ENCODE data around the gene THAP12. TPM values are rescaled to one million over a fixed set of nuclear protein-coding genes. Genes with fewer than 3 reads are reported as not detected.
A peak's percentile ranks its signal among the peaks of the same experiment; 100 is the strongest.

THAP12 gene
- total and polyA plus RNA-seq, 11 donors: 9.5 to 29.3 (median 17.9) TPM

GRCh38 chr11:76380159-76380976, 564 bp downstream of the THAP12 start:
- intact Hi-C loops (cut with DNase I): loop anchor here in 7 of 10 donors (2.0 to 5.0 kb wide), 3 partner anchors 62 to 173 kb away; partner anchors contain the start of genes EMSY (in 2 of the 7) and WNT11 (in 2 of the 7)
- Histone ChIP-seq H3K27me3 (no peaks in the 10 kb centered on the region), H3K27ac (peak overlapping the region; percentile 82 to 92 (median 87)), H3K4me1 (peaks cover 0 to 58% (median 32%) of the 10 kb centered on the region in 12 donors), H3K36me3 (peaks cover 0 to 6% (median 0%) of the 10 kb centered on the region in 9 donors), H3K9me3 (no peaks in the 10 kb centered on the region), H3K4me3 (peak overlapping the region; percentile 72 to 99 (median 93))
- peak in 4 of 5 donors; percentile 29 to 45 (median 42) for DNase-seq
- WGBS, 4 donors: 0 to 1% (median 0%) methylated on average over 19 to 85 of the region's 85 CpGs
- ATAC-seq: peak in 1 of 4 donors; percentile 6
- TF ChIP-seq, protein P1, sequence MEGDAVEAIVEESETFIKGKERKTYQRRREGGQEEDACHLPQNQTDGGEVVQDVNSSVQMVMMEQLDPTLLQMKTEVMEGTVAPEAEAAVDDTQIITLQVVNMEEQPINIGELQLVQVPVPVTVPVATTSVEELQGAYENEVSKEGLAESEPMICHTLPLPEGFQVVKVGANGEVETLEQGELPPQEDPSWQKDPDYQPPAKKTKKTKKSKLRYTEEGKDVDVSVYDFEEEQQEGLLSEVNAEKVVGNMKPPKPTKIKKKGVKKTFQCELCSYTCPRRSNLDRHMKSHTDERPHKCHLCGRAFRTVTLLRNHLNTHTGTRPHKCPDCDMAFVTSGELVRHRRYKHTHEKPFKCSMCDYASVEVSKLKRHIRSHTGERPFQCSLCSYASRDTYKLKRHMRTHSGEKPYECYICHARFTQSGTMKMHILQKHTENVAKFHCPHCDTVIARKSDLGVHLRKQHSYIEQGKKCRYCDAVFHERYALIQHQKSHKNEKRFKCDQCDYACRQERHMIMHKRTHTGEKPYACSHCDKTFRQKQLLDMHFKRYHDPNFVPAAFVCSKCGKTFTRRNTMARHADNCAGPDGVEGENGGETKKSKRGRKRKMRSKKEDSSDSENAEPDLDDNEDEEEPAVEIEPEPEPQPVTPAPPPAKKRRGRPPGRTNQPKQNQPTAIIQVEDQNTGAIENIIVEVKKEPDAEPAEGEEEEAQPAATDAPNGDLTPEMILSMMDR (IDR thresholded peaks at IDR 0.05): no peak
- no peak for TF ChIP-seq POLR2A (IDR thresholded peaks at IDR 0.05)

- no peaks in the 10 kb centered on the region for H3K27me3 ChIP-seq
- H3K27ac ChIP-seq: peak overlapping the region in 6 of 12 donors; percentile 86 to 92 (median 89)
- H3K36me3 ChIP-seq: peaks cover 0 to 4% (median 0%) of the 10 kb centered on the region in 9 donors
- 30 to 41% (median 34%) methylated on average over 6 of the region's 6 CpGs for WGBS, 4 donors
- DNase-seq (no peak), ATAC-seq (no peak)
- TF ChIP-seq POLR2A (IDR thresholded peaks at IDR 0.05): no peak
- TF ChIP-seq, protein P1 (IDR thresholded peaks at IDR 0.05): no peak
- peaks cover 0 to 58% (median 34%) of the 10 kb centered on the region in 12 donors for H3K4me1 ChIP-seq
- H3K9me3 ChIP-seq: no peaks in the 10 kb centered on the region
- H3K4me3 ChIP-seq: peak overlapping the region; percentile 72 to 99 (median 93)
- intact Hi-C loops (cut with DNase I): loop anchor here in 7 of 10 donors (2.0 to 5.0 kb wide), 3 partner anchors 63 to 172 kb away; partner anchors contain the start of genes EMSY (in 2 of the 7) and WNT11 (in 2 of the 7)
Measured at GRCh38 chr11:76379807-76380158, 1.1 kb downstream of the THAP12 start.

- H3K27ac ChIP-seq: no peak overlapping the region
- ATAC-seq: no peak
- WGBS, 4 donors: 88 to 90% (median 89%) methylated on average over 7 of the region's 7 CpGs
- intact Hi-C loops (cut with DNase I): no loop called here
- no peaks in the 10 kb centered on the region for H3K9me3 ChIP-seq
- H3K36me3 ChIP-seq: no peaks in the 10 kb centered on the region
- peaks cover 0 to 46% (median 23%) of the 10 kb centered on the region in 12 donors for H3K4me1 ChIP-seq
- no peaks in the 10 kb centered on the region for H3K27me3 ChIP-seq
- no peak for DNase-seq
- H3K4me3 ChIP-seq: no peak overlapping the region
- TF ChIP-seq POLR2A (IDR thresholded peaks at IDR 0.05): no peak
- TF ChIP-seq, protein P1 (IDR thresholded peaks at IDR 0.05): no peak
Measured at GRCh38 chr11:76376746-76377558, 4.0 kb downstream of the THAP12 start.

Measured in heart left ventricle (tissue), 16 donors.